ENCODE measurements around the gene HIGD1C. TPM values are rescaled to one million over a fixed set of nuclear protein-coding genes. Genes with fewer than 3 reads are reported as not detected.
"Not testable (repeated sequence)": the region's sequence is repeated elsewhere in the genome, so short reads cannot be mapped to it uniquely, and the experiment has no call there.

Gene HIGD1C
- total RNA-seq, 4 donors from 2014 or later, result not detected

DNA sequence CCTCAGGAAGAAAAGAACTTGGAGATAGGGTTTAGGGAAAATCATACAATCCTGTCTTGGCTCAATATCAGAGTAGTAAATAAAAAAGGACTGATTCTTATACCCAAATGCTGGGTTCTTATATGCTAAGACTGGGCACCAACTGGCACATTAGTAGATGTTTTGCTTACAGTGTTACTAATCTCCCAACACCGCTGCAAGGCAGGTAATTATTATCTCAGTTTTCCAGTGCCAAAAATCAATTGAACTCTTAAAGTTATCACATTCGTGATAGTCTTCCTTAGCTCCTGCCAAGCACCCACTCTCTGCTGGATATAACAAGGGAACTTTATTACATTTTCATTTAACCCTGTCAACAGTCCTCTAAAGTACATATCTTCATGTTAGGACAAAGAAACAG, 25.0 kb upstream of the HIGD1C start:
- Histone ChIP-seq H3K9me3 (no peaks in the 10 kb centered on the region), H3K4me3 (peak overlapping the region; percentile 76 to 96), H3K4me1 (peaks cover 2 to 72% (median 8%) of the 10 kb centered on the region in 3 donors), H3K27me3 (no peaks in the 10 kb centered on the region), H3K36me3 (peaks cover 0 to 32% of the 10 kb centered on the region in 2 donors), H3K27ac (peak overlapping the region in 3 of 4 donors; percentile 55 to 92 (median 92))
- TF ChIP-seq, protein P1, sequence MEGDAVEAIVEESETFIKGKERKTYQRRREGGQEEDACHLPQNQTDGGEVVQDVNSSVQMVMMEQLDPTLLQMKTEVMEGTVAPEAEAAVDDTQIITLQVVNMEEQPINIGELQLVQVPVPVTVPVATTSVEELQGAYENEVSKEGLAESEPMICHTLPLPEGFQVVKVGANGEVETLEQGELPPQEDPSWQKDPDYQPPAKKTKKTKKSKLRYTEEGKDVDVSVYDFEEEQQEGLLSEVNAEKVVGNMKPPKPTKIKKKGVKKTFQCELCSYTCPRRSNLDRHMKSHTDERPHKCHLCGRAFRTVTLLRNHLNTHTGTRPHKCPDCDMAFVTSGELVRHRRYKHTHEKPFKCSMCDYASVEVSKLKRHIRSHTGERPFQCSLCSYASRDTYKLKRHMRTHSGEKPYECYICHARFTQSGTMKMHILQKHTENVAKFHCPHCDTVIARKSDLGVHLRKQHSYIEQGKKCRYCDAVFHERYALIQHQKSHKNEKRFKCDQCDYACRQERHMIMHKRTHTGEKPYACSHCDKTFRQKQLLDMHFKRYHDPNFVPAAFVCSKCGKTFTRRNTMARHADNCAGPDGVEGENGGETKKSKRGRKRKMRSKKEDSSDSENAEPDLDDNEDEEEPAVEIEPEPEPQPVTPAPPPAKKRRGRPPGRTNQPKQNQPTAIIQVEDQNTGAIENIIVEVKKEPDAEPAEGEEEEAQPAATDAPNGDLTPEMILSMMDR (IDR thresholded peaks at IDR 0.05), result no peak
- no peak for TF ChIP-seq POLR2A (IDR thresholded peaks at IDR 0.05)
- no peak for TF ChIP-seq EP300 (IDR thresholded peaks at IDR 0.05)
- TF ChIP-seq POLR2AphosphoS5 (IDR thresholded peaks at IDR 0.05), result no peak
- 16 to 20% methylated on average over 2 of the region's 2 CpGs for WGBS, 2 donors (ENCODE audit: low coverage in 1 of 2)
- no peak for ATAC-seq

DNA sequence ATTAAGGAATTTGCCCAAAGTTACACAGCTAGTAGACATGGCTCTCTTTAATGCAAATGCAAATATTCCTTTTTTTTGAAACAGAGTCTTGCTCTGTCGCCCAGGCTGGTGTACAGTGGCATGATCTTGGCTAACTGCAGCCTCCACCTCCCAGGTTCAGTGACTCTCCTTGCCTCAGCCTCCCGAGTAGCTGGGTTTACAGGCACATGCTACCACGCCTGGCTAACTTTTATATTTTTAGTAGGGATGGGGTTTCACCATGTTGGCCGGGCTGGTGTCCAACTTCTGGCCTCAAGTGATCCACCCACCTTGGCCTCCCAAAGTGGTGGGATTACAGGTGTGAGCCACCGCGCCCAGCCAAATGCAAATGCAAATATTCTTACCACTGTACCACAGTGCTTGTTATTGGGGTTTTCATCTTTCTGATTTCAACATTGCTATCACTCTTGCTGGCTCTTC, 24.5 kb upstream of the HIGD1C start:
- WGBS, 2 donors (ENCODE audit: low coverage in 1 of 2), result 81 to 88% methylated on average over 3 to 4 of the region's 6 CpGs
- ATAC-seq, result no peak
- Histone ChIP-seq H3K27ac (peak overlapping the region in 3 of 4 donors; percentile 55 to 92 (median 92)), H3K36me3 (peaks cover 0 to 35% of the 10 kb centered on the region in 2 donors), H3K4me3 (peak overlapping the region; percentile 76 to 96), H3K27me3 (no peaks in the 10 kb centered on the region), H3K4me1 (peaks cover 2 to 72% (median 5%) of the 10 kb centered on the region in 3 donors), H3K9me3 (no peaks in the 10 kb centered on the region)
- no peak for TF ChIP-seq EP300 (IDR thresholded peaks at IDR 0.05)
- TF ChIP-seq, protein P1 (IDR thresholded peaks at IDR 0.05), result no peak
- TF ChIP-seq POLR2A (IDR thresholded peaks at IDR 0.05), result no peak
- TF ChIP-seq POLR2AphosphoS5 (IDR thresholded peaks at IDR 0.05), result no peak

DNA sequence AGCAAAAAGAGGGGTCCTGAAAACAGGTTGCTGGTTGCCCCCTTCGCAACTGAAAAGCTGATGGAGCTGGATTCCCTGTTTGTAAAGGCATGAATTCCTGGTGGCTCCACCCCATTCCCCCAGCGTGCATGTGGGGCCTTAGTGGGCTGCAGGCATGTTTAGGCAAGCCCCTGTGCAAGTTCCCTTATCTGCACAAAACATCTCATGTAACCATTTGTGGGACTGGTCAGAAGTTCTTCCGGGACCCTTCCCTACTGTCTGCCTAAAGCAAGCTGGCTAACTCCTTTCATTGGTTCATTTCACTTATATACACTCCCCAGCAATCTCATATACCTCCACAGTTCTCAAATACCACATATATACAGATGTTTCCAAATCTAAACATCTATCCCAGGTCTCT, 24.0 kb upstream of the HIGD1C start:
- Histone ChIP-seq H3K36me3 (peaks cover 0 to 41% of the 10 kb centered on the region in 2 donors), H3K27ac (peak overlapping the region in 3 of 4 donors; percentile 18 to 92 (median 92)), H3K4me1 (peaks cover 2 to 72% (median 4%) of the 10 kb centered on the region in 3 donors), H3K9me3 (no peaks in the 10 kb centered on the region), H3K27me3 (no peaks in the 10 kb centered on the region), H3K4me3 (peak overlapping the region; percentile 76 to 96)
- no peak for TF ChIP-seq POLR2A (IDR thresholded peaks at IDR 0.05)
- TF ChIP-seq POLR2AphosphoS5 (IDR thresholded peaks at IDR 0.05), result no peak
- TF ChIP-seq EP300 (IDR thresholded peaks at IDR 0.05), result no peak
- TF ChIP-seq, protein P1 (IDR thresholded peaks at IDR 0.05), result no peak
- ATAC-seq, result no peak
- WGBS, 2 donors (ENCODE audit: low coverage in 1 of 2), result 46 to 61% methylated on average over 3 of the region's 3 CpGs

DNA sequence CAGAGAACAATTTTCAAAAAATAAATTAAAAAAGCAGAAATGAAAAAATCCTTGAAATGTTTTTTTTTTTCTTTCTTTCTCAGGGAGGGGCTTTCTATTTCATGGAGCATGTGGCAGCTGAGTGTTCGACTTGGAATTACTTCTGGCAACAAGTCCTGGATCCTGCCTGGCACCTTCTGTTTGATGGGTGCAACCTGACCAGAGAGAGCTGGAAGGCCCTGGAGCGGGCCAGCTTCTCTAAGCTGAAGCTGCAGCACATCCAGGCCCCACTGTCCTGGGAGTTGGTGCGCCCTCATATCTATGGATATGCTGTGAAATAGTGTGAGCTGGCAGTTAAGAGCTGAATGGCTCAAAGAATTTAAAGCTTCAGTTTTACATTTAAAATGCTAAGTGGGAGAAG, 22.5 kb upstream of the HIGD1C start:
- peaks cover 5 to 79% (median 9%) of the 10 kb centered on the region in 3 donors for H3K4me1 ChIP-seq

DNA sequence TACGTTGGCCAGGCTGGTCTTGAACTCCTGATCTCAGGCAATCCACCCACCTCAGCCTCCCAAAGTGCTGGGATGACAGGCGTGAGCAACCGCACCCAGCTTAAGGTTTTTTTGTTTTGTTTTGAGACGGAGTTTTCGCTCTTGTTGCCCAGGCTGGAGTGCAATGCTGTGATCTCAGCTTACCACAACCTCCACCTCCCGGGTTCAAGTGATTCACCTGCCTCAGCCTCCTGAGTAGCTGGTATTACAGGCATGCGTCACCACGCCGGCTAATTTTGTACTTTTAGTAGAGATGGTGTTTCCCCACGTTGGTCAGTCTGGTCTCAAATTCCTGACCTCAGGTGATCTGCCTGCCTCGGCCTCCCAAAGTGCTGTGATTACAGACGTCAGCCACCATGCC, 21.9 kb upstream of the HIGD1C start:
- ATAC-seq, H3K27me3 ChIP-seq: not testable (repeated sequence)
- H3K4me1 ChIP-seq, result peaks cover 11 to 86% (median 12%) of the 10 kb centered on the region in 3 donors

More for the DNA sequence above, 22.5 kb upstream of the HIGD1C start:
- Histone ChIP-seq H3K27me3 (no peaks in the 10 kb centered on the region), H3K4me3 (peak overlapping the region in 1 of 2 donors; percentile 76), H3K36me3 (peaks cover 0 to 46% of the 10 kb centered on the region in 2 donors), H3K9me3 (no peaks in the 10 kb centered on the region), H3K27ac (peak overlapping the region in 2 of 4 donors; percentile 92)
- TF ChIP-seq EP300 (IDR thresholded peaks at IDR 0.05) (no peak), POLR2AphosphoS5 (IDR thresholded peaks at IDR 0.05) (no peak), POLR2A (IDR thresholded peaks at IDR 0.05) (no peak)
- TF ChIP-seq, protein P1 (IDR thresholded peaks at IDR 0.05), result no peak
- ATAC-seq, result no peak
- WGBS, 2 donors (ENCODE audit: low coverage in 1 of 2), result 74 to 79% methylated on average over 3 of the region's 3 CpGs

More for the DNA sequence above, 21.9 kb upstream of the HIGD1C start:
- WGBS, 2 donors (ENCODE audit: low coverage in 1 of 2), result 89 to 95% methylated on average over 7 to 12 of the region's 12 CpGs
- Histone ChIP-seq H3K27ac (peak overlapping the region in 1 of 4 donors; percentile 92), H3K36me3 (peaks cover 0 to 46% of the 10 kb centered on the region in 2 donors)
- H3K9me3 ChIP-seq, H3K4me3 ChIP-seq: not testable (repeated sequence)
